GM23338 (cell line): ENCODE results near the gene RNF31. TPM values are rescaled to one million over a fixed set of nuclear protein-coding genes. Genes with fewer than 3 reads are reported as not detected.
A peak's percentile ranks its signal among the peaks of the same experiment; 100 is the strongest.

Experiments
- ATAC-seq: fragments of 200-7000 bp; cut with Tn5 transposase; 3 replicates; pipeline ENCODE4 v1.9.1; 2020
- DNase-seq: peaks from one replicate; pipeline ENCODE4 v3.0.0-alpha.2; 2015; ENCODE audit warnings: low spot score
- H2AFZ ChIP-seq: fragments of 200-600 bp; sonication (generic); 2 replicates; pipeline ENCODE4 v1.8.0; 2016; ENCODE audit warnings: antibody characterized with exemption, mild to moderate bottlenecking, moderate library complexity
- H3F3A ChIP-seq: fragments of 200-600 bp; sonication (generic); replicated peaks from 2 replicates; pipeline ENCODE4 v1.8.0; 2017; ENCODE audit warnings: antibody characterized with exemption, mixed run types, low read depth
- H3K27ac ChIP-seq: fragments of 200-600 bp; sonication (generic); 2 replicates; pipeline ENCODE4 v1.6.1; 2016; ENCODE audit warnings: low read depth
- H3K27me3 ChIP-seq: fragments of 200-600 bp; sonication (generic); 2 replicates; pipeline ENCODE4 v1.8.0; 2016; ENCODE audit warnings: mild to moderate bottlenecking, mixed run types, moderate library complexity; ENCODE audit not compliant: insufficient read depth
- H3K36me3 ChIP-seq: fragments of 200-600 bp; sonication (generic); 2 replicates; pipeline ENCODE4 v1.8.0; 2016; ENCODE audit warnings: mild to moderate bottlenecking; ENCODE audit not compliant: insufficient read depth
- H3K4me1 ChIP-seq: fragments of 200-600 bp; sonication (generic); 2 replicates; pipeline ENCODE4 v1.8.0; 2016; ENCODE audit warnings: mild to moderate bottlenecking, moderate library complexity; ENCODE audit not compliant: insufficient read depth
- H3K4me2 ChIP-seq: fragments of 200-600 bp; sonication (generic); 2 replicates; pipeline ENCODE4 v1.7.1; 2017; ENCODE audit warnings: mixed run types
- H3K4me3 ChIP-seq: fragments of 200-600 bp; sonication (generic); 2 replicates; pipeline ENCODE4 v1.6.1; 2016; ENCODE audit warnings: mixed run types
- H3K79me2 ChIP-seq: fragments of 200-600 bp; sonication (generic); replicated peaks from 2 replicates; pipeline ENCODE4 v1.8.0; 2017; ENCODE audit warnings: mild to moderate bottlenecking; ENCODE audit not compliant: insufficient read depth
- H3K9me2 ChIP-seq: fragments of 200-600 bp; sonication (generic); 2 replicates; pipeline ENCODE4 v1.8.0; 2017; ENCODE audit not compliant: insufficient read depth
- H4K20me1 ChIP-seq: fragments of 200-600 bp; sonication (generic); replicated peaks from 2 replicates; pipeline ENCODE4 v1.8.0; 2017; ENCODE audit warnings: mild to moderate bottlenecking; ENCODE audit not compliant: insufficient read depth
- H3K27ac Mint-ChIP-seq: 2 replicates; pipeline ENCODE4 v1.8.0; 2020; ENCODE audit warnings: inconsistent platforms, mild to moderate bottlenecking, moderate library complexity, mixed read lengths
- H3K27me3 Mint-ChIP-seq: 3 replicates; pipeline ENCODE4 v1.8.0; 2022; ENCODE audit warnings: low read depth, mild to moderate bottlenecking, moderate library complexity, mixed read lengths, inconsistent platforms; ENCODE audit not compliant: insufficient read depth, poor library complexity
- H3K36me3 Mint-ChIP-seq: 3 replicates; pipeline ENCODE4 v1.8.0; 2021; ENCODE audit warnings: low read depth, mild to moderate bottlenecking, inconsistent platforms, moderate library complexity, mixed read lengths
- H3K4me1 Mint-ChIP-seq: 3 replicates; pipeline ENCODE4 v1.8.0; 2020; ENCODE audit warnings: mild to moderate bottlenecking, inconsistent platforms, mixed read lengths
- H3K4me3 Mint-ChIP-seq: 3 replicates; pipeline ENCODE4 v1.8.0; 2021; ENCODE audit warnings: moderate library complexity, mild to moderate bottlenecking, inconsistent platforms, mixed read lengths
- H3K9me3 Mint-ChIP-seq: 3 replicates; pipeline ENCODE4 v1.8.0; 2020; ENCODE audit warnings: moderate library complexity, mild to moderate bottlenecking, inconsistent platforms, mixed read lengths
- CREB1 ChIP-seq: fragments of 250-450 bp; sonication (Bioruptor Pico); IDR thresholded peaks from 2 replicates; pipeline ENCODE4 v1.5.0; 2020; ENCODE audit warnings: low read depth, mild to moderate bottlenecking, moderate library complexity
- EZH2 ChIP-seq: fragments of 200-600 bp; sonication (generic); IDR thresholded peaks from one replicate; pipeline ENCODE4 v1.8.0; 2017; ENCODE audit warnings: antibody characterized with exemption, mild to moderate bottlenecking, low read depth; ENCODE audit not compliant: unreplicated experiment
- EZH2phosphoT487 ChIP-seq: fragments of 200-600 bp; sonication (generic); IDR thresholded peaks from one replicate; pipeline ENCODE4 v1.8.1; 2018; ENCODE audit warnings: antibody characterized with exemption; ENCODE audit not compliant: unreplicated experiment
- JUNB ChIP-seq: IDR thresholded peaks from one replicate; pipeline ENCODE4 v1.6.1; 2016; ENCODE audit warnings: antibody characterized with exemption; ENCODE audit not compliant: unreplicated experiment
- NANOG ChIP-seq: IDR thresholded peaks from 2 replicates; pipeline ENCODE4 v1.6.1; 2016; ENCODE audit warnings: antibody characterized with exemption, borderline replicate concordance
- POLR2AphosphoS5 ChIP-seq: IDR thresholded peaks from 2 replicates; pipeline ENCODE4 v1.6.1; 2016; ENCODE audit warnings: antibody characterized with exemption, low read depth
- STAT1 ChIP-seq: IDR thresholded peaks from one replicate; pipeline ENCODE4 v1.6.1; 2016; ENCODE audit warnings: antibody characterized with exemption; ENCODE audit not compliant: unreplicated experiment
- ZNF114 ChIP-seq: fragments of 250-450 bp; sonication (Bioruptor Pico); IDR thresholded peaks from 2 replicates; pipeline ENCODE4 v1.5.0; 2020; ENCODE audit warnings: mild to moderate bottlenecking, moderate library complexity
- ZNF331 ChIP-seq: fragments of 250-450 bp; sonication (Bioruptor Pico); IDR thresholded peaks from 2 replicates; pipeline ENCODE4 v1.5.0; 2020; ENCODE audit warnings: low read depth, mild to moderate bottlenecking, moderate library complexity
- ZNF462 ChIP-seq: fragments of 250-450 bp; sonication (Bioruptor Pico); IDR thresholded peaks from 2 replicates; pipeline ENCODE4 v1.5.0; 2020; ENCODE audit warnings: mild to moderate bottlenecking, moderate library complexity
- polyA plus RNA-seq: library from polyadenylated mRNA; unstranded; fragments of >200 nt; fragmentation: Nextera tagmentation; extraction: Ambion mirVana; gene quantifications from 2 replicates; pipeline ENCODE4 v1.2.1, GENCODE V29; 2016
- total RNA-seq: library from RNA; depleted of rRNA; stranded (reverse); fragments of >200 nt; shearing (Covaris generic); gene quantifications from 2 replicates; pipeline ENCODE4 v1.2.3, GENCODE V29; 2014
- TF ChIP-seq, protein P1 (sequence below): IDR thresholded peaks from 2 replicates; pipeline ENCODE4 v1.6.1; 2016; ENCODE audit warnings: antibody characterized with exemption
- TF ChIP-seq, protein P2 (sequence below), 2 experiments: fragments of 200-600 bp in 1 of 2; sonication (generic) in 1 of 2; conservative IDR thresholded peaks; 2 replicates each; pipeline versions ENCODE4 v1.5.1 to v1.6.1; 2016 to 2017; ENCODE audit warnings: antibody characterized with exemption in 2 of 2, low read depth in 2 of 2, mild to moderate bottlenecking in 2 of 2, moderate library complexity in 1 of 2
- TF ChIP-seq, protein P3 (sequence below): IDR thresholded peaks from one replicate; pipeline ENCODE4 v1.6.1; 2018; ENCODE audit warnings: antibody characterized with exemption; ENCODE audit not compliant: unreplicated experiment

Gene RNF31
- total and polyA plus RNA-seq, 2 experiments from 2014 or later, result 54.8 to 87.4 TPM

DNA sequence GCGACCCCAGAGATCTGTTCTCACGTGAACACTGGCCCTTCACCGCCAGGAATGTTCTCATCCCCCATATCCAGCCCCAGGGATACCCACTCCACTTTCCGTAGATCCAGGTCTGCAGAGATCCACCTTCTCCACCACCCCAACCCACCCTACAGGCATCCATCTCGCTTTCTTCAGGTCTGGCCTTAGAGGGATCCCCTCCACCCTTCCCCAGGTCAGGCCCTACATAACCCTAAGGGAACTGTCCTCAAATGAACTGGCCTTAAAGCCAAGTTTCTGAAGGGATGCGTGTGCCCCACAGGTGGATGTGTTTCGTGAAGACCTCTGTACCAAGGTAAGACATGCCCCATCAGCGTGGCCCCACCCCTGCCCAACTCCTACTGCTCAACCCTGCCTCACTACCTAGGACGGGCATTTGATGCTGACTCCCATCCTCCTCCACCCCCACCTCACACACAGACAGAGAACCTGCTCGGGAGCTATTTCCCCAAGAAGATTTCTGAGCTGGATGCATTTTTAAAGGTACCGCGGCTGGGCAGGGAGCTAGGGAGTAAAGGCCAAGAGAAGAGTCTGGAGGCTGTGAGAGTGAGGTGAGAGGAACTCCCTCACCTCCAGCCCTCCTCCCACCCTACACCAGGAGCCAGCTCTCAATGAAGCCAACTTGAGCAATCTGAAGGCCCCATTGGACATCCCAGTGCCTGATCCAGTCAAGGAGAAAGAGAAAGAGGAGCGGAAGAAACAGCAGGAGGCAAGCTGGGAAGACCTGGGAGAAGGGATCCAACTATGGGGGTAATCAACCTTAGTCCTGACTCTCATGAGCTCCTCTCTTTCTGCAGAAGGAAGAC lies 10.4 kb upstream of the RNF31 start:
- Mint-ChIP-seq H3K36me3 (peaks cover 33% of the 10 kb centered on the region), H3K4me1 (peaks cover 43% of the 10 kb centered on the region), H3K4me3 (peak overlapping the region; percentile 79), H3K27ac (no peak overlapping the region), H3K9me3 (no peaks in the 10 kb centered on the region), H3K27me3 (peaks cover 25% of the 10 kb centered on the region)
- peak overlapping the region; percentile 87 for H3K4me2 ChIP-seq
- peak overlapping the region; percentile 96 for H3K4me3 ChIP-seq
- peaks cover 9% of the 10 kb centered on the region for H4K20me1 ChIP-seq
- peaks cover 20% of the 10 kb centered on the region for H3K79me2 ChIP-seq
- H3K36me3 ChIP-seq, result peaks cover 14% of the 10 kb centered on the region; the same call in 1 of the 2 replicates
- peaks cover 25% of the 10 kb centered on the region for H3F3A ChIP-seq
- no peak for ATAC-seq
- H3K27me3 ChIP-seq, result no peaks in the 10 kb centered on the region
- peaks cover 19% of the 10 kb centered on the region for H3K4me1 ChIP-seq
- no peak overlapping the region for H2AFZ ChIP-seq
- no peaks in the 10 kb centered on the region for H3K9me2 ChIP-seq
- peak; percentile 13 for DNase-seq
- TF ChIP-seq, protein P1, sequence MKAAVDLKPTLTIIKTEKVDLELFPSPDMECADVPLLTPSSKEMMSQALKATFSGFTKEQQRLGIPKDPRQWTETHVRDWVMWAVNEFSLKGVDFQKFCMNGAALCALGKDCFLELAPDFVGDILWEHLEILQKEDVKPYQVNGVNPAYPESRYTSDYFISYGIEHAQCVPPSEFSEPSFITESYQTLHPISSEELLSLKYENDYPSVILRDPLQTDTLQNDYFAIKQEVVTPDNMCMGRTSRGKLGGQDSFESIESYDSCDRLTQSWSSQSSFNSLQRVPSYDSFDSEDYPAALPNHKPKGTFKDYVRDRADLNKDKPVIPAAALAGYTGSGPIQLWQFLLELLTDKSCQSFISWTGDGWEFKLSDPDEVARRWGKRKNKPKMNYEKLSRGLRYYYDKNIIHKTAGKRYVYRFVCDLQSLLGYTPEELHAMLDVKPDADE, result no peak
- TF ChIP-seq CREB1 (CRISPR knock-in tag) (no peak), STAT1 (no peak), ZNF331 (CRISPR knock-in tag) (no peak), JUNB (no peak), NANOG (no peak), POLR2AphosphoS5 (no peak; the same call in 1 of the 2 replicates), ZNF462 (CRISPR knock-in tag) (no peak), ZNF114 (CRISPR knock-in tag) (no peak), EZH2phosphoT487 (no peak), EZH2 (no peak)
- TF ChIP-seq, protein P2, sequence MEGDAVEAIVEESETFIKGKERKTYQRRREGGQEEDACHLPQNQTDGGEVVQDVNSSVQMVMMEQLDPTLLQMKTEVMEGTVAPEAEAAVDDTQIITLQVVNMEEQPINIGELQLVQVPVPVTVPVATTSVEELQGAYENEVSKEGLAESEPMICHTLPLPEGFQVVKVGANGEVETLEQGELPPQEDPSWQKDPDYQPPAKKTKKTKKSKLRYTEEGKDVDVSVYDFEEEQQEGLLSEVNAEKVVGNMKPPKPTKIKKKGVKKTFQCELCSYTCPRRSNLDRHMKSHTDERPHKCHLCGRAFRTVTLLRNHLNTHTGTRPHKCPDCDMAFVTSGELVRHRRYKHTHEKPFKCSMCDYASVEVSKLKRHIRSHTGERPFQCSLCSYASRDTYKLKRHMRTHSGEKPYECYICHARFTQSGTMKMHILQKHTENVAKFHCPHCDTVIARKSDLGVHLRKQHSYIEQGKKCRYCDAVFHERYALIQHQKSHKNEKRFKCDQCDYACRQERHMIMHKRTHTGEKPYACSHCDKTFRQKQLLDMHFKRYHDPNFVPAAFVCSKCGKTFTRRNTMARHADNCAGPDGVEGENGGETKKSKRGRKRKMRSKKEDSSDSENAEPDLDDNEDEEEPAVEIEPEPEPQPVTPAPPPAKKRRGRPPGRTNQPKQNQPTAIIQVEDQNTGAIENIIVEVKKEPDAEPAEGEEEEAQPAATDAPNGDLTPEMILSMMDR (conservative IDR thresholded peaks at IDR 0.05; ENCODE audit: low read depth in 2 of 2), result no peak
- TF ChIP-seq, protein P3, sequence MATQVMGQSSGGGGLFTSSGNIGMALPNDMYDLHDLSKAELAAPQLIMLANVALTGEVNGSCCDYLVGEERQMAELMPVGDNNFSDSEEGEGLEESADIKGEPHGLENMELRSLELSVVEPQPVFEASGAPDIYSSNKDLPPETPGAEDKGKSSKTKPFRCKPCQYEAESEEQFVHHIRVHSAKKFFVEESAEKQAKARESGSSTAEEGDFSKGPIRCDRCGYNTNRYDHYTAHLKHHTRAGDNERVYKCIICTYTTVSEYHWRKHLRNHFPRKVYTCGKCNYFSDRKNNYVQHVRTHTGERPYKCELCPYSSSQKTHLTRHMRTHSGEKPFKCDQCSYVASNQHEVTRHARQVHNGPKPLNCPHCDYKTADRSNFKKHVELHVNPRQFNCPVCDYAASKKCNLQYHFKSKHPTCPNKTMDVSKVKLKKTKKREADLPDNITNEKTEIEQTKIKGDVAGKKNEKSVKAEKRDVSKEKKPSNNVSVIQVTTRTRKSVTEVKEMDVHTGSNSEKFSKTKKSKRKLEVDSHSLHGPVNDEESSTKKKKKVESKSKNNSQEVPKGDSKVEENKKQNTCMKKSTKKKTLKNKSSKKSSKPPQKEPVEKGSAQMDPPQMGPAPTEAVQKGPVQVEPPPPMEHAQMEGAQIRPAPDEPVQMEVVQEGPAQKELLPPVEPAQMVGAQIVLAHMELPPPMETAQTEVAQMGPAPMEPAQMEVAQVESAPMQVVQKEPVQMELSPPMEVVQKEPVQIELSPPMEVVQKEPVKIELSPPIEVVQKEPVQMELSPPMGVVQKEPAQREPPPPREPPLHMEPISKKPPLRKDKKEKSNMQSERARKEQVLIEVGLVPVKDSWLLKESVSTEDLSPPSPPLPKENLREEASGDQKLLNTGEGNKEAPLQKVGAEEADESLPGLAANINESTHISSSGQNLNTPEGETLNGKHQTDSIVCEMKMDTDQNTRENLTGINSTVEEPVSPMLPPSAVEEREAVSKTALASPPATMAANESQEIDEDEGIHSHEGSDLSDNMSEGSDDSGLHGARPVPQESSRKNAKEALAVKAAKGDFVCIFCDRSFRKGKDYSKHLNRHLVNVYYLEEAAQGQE, result no peak
- H3K27ac ChIP-seq, result no peak overlapping the region
